T-helper 1 cell treated with Interleukin-12 subunit alpha and Interleukin-12 subunit beta and Interleukin-4 antibody, amounts not matched to agents 30 ng/mL and 1 ng/mL, for 36 hours (primary cell): ENCODE results near the gene EXOC3. TPM values are rescaled to one million over a fixed set of nuclear protein-coding genes. Genes with fewer than 3 reads are reported as not detected.

Experiments
- intact Hi-C: fragments of 100-400 bp; cut with micrococcal nuclease; formaldehyde crosslinking; loops from one replicate; pipeline ENCODE4 v1.15.1; 2024
- total RNA-seq: library from RNA; stranded (reverse); gene quantifications from 2 replicates; pipeline ENCODE4 v1.2.3, GENCODE V29; 2022

EXOC3 gene
- total RNA-seq, 1 donor from 2014 or later = 89.9 TPM

DNA sequence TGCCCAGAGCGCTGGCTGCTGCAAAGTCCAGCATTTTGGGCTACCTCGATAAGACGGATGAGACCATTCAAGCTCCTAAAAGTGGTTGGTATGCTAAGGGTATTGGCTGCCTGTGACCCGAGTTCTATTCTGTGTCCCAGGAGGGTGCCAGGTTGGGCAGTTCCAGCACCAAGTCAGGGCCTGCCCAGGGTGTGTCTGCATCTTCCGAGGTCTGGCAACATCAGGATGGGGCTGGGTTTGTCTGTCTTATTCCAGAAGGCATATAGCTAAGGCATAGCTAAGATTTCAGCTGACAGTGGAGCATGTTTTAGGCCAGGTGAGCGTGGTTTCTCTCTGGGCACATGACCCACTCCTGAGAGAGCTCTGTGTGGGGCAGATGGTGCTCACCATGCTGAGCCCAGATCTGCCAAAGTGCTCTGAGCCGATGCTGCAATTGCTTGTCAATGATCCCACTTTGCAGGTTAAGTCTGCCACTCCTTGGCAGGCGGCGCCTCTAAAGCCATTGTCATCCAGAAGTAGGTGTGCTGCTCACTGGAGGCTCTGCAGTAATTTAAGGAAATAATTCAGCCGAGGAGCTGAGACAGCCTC lies 73.5 kb downstream of the EXOC3 start:
- intact Hi-C loops = no loop called here

Other genes starting within 250 kb of the EXOC3 start
- 6.0 and 6.2 TPM in 2 replicates for gene CCDC127, start 225.0 kb upstream of the EXOC3 start, total RNA-seq
- gene SDHA, start 224.9 kb upstream of the EXOC3 start, total RNA-seq = 133 and 144 TPM in 2 replicates
- 90.9 and 91.3 TPM in 2 replicates for gene PDCD6, start 171.5 kb upstream of the EXOC3 start, total RNA-seq
- 18.7 and 20.0 TPM in 2 replicates for gene AHRR, start 121.5 kb upstream of the EXOC3 start, total RNA-seq
- gene SLC9A3, start 81.3 kb downstream of the EXOC3 start, total RNA-seq = 1.3 and 1.5 TPM in 2 replicates
- gene CEP72, start 169.2 kb downstream of the EXOC3 start, total RNA-seq = 22.5 and 28.4 TPM in 2 replicates